IMR-90 (cell line): Measurements from ENCODE around the gene SSX2IP. TPM values are rescaled to one million over a fixed set of nuclear protein-coding genes. Genes with fewer than 3 reads are reported as not detected.
A peak's percentile ranks its signal among the peaks of the same experiment; 100 is the strongest.

Source experiments
- ATAC-seq: fragments of 200-7000 bp; cut with Tn5 transposase; 2 replicates; pipeline ENCODE4 v1.9.1; 2020; ENCODE audit warnings: low read depth, mild to moderate bottlenecking, moderate library complexity
- BruUV-seq: library from RNA; stranded (reverse); fragments of 400-500 nt; replicated peaks from 2 replicates; lab custom pipeline; 2021; lab: Mats Ljungman, UMichigan
- CTCF ChIA-PET: fragments of 300-600 bp; formaldehyde crosslinking; extraction: SDS; loops from one replicate; lab custom pipeline; 2021; ENCODE audit warnings: antibody characterized with exemption; lab: Yijun Ruan, JAX
- POLR2A ChIA-PET: fragments of 300-600 bp; sonication (Branson Sonifier 250); formaldehyde crosslinking; loops from one replicate; lab custom pipeline; 2022; ENCODE audit warnings: antibody characterized with exemption; ENCODE audit not compliant: unreplicated experiment; lab: Charles Lee
- DNase-seq: peaks from one replicate; pipeline ENCODE4 v3.0.0; 2013
- H2AFZ ChIP-seq: replicated peaks from 2 replicates; pipeline ENCODE3; 2013; ENCODE audit warnings: low read length, mild to moderate bottlenecking; ENCODE audit not compliant: poor library complexity
- H2AK5ac ChIP-seq: 2 replicates; pipeline ENCODE4 v1.6.1; 2013; ENCODE audit warnings: low read depth, low read length, inconsistent platforms
- H2AK9ac ChIP-seq: replicated peaks from 2 replicates; pipeline ENCODE3; 2013; ENCODE audit warnings: mild to moderate bottlenecking, low read depth, low read length, moderate library complexity; ENCODE audit not compliant: poor library complexity
- H2BK120ac ChIP-seq: 2 replicates; pipeline ENCODE4 v1.6.1; 2013; ENCODE audit warnings: low read depth, low read length, inconsistent platforms
- H2BK15ac ChIP-seq: 3 replicates; pipeline ENCODE4 v1.6.1; 2013; ENCODE audit warnings: low read depth, low read length, inconsistent platforms
- H2BK20ac ChIP-seq: 2 replicates; pipeline ENCODE4 v1.6.1; 2013; ENCODE audit warnings: low read depth, mild to moderate bottlenecking, inconsistent platforms, low read length, moderate library complexity
- H2BK5ac ChIP-seq: 2 replicates; pipeline ENCODE4 v1.6.1; 2013; ENCODE audit warnings: mild to moderate bottlenecking, low read depth, low read length, inconsistent platforms; ENCODE audit not compliant: poor library complexity, severe bottlenecking
- H3K14ac ChIP-seq: replicated peaks from 2 replicates; pipeline ENCODE4 v1.6.1; 2013; ENCODE audit warnings: low read depth, low read length, inconsistent platforms
- H3K18ac ChIP-seq: 2 replicates; pipeline ENCODE4 v1.6.1; 2013; ENCODE audit warnings: low read depth, low read length, control low read depth
- H3K23ac ChIP-seq: 2 replicates; pipeline ENCODE4 v1.6.1; 2013; ENCODE audit warnings: low read depth, low read length, inconsistent platforms
- H3K27ac ChIP-seq: 2 replicates; pipeline ENCODE4 v1.5.1; 2013; ENCODE audit warnings: mild to moderate bottlenecking, control low read depth, low read length; ENCODE audit not compliant: insufficient read depth
- H3K27me3 ChIP-seq: 2 replicates; pipeline ENCODE4 v1.6.1; 2013; ENCODE audit warnings: low read length; ENCODE audit not compliant: control insufficient read depth, insufficient read depth
- H3K36me3 ChIP-seq: 2 replicates; pipeline ENCODE4 v1.6.1; 2013; ENCODE audit warnings: low read length, mixed read lengths; ENCODE audit not compliant: control insufficient read depth, insufficient read depth
- H3K4ac ChIP-seq: 2 replicates; pipeline ENCODE4 v1.6.1; 2013; ENCODE audit warnings: low read depth, low read length, inconsistent platforms
- H3K4me1 ChIP-seq: 2 replicates; pipeline ENCODE4 v1.6.1; 2013; ENCODE audit warnings: low read length, mixed read lengths; ENCODE audit not compliant: control insufficient read depth, insufficient read depth
- H3K4me2 ChIP-seq: 2 replicates; pipeline ENCODE4 v1.6.1; 2013; ENCODE audit warnings: low read depth, mild to moderate bottlenecking, control low read depth, low read length, moderate library complexity
- H3K4me3 ChIP-seq: 2 replicates; pipeline ENCODE4 v1.5.1; 2013; ENCODE audit warnings: low read depth, mild to moderate bottlenecking, control low read depth, low read length, moderate library complexity; ENCODE audit not compliant: insufficient read depth
- H3K56ac ChIP-seq: 2 replicates; pipeline ENCODE4 v1.6.1; 2013; ENCODE audit warnings: low read length, inconsistent platforms; ENCODE audit not compliant: insufficient read depth; ENCODE audit errors: extremely low read depth
- H3K79me1 ChIP-seq, 2 experiments: 2 replicates each; pipeline ENCODE4 v1.6.1; 2013; ENCODE audit warnings: low read length in 2 of 2, inconsistent platforms in 1 of 2, low read depth in 1 of 2
- H3K9ac ChIP-seq: 2 replicates; pipeline ENCODE4 v1.6.1; 2013; ENCODE audit warnings: low read depth, low read length, control low read depth
- H3K9me1 ChIP-seq: 2 replicates; pipeline ENCODE4 v1.6.1; 2013; ENCODE audit warnings: low read length, inconsistent platforms; ENCODE audit not compliant: insufficient read depth
- H3K9me3 ChIP-seq: 2 replicates; pipeline ENCODE4 v1.6.1; 2013; ENCODE audit warnings: low read length; ENCODE audit not compliant: control insufficient read depth, insufficient read depth
- H4K20me1 ChIP-seq: 2 replicates; pipeline ENCODE4 v1.6.1; 2013; ENCODE audit warnings: low read length, inconsistent platforms; ENCODE audit not compliant: insufficient read depth
- H4K5ac ChIP-seq: 2 replicates; pipeline ENCODE4 v1.6.1; 2013; ENCODE audit warnings: mild to moderate bottlenecking, low read depth, low read length, control low read depth
- H4K8ac ChIP-seq, 2 experiments: 2 replicates each; pipeline ENCODE4 v1.6.1; 2013; ENCODE audit warnings: low read depth in 2 of 2, low read length in 2 of 2, control low read depth in 1 of 2, inconsistent platforms in 1 of 2
- H4K91ac ChIP-seq: 2 replicates; pipeline ENCODE4 v1.6.1; 2013; ENCODE audit warnings: low read depth, low read length, inconsistent platforms; ENCODE audit not compliant: insufficient read depth
- FOS ChIP-seq: fragments of 150-350 bp; IDR thresholded peaks from 2 replicates; pipeline ENCODE4 v1.6.1; 2016; ENCODE audit warnings: low read depth, low read length
- MAFK ChIP-seq: IDR thresholded peaks from 2 replicates; pipeline ENCODE4 v1.6.1; 2012; ENCODE audit warnings: low read depth, low read length, improper control_type of control experiment
- MXI1 ChIP-seq: IDR thresholded peaks from 2 replicates; pipeline ENCODE4 v1.6.1; 2012; ENCODE audit warnings: low read depth, mild to moderate bottlenecking, low read length, moderate library complexity, borderline replicate concordance
- POLR2A ChIP-seq: IDR thresholded peaks from 2 replicates; pipeline ENCODE4 v1.6.1; 2012; ENCODE audit warnings: mild to moderate bottlenecking, low read depth, low read length
- USF2 ChIP-seq: fragments of 150-350 bp; IDR thresholded peaks from 2 replicates; pipeline ENCODE4 v1.6.1; 2017; ENCODE audit warnings: mild to moderate bottlenecking, antibody characterized with exemption, low read length, low read depth
- WGBS, 2 experiments: methylation state at CpG; one replicate each; pipeline versions ENCODE4 v1.1.5 to v1.1.7; 2013; ENCODE audit warnings: missing lambda C conversion rate in 2 of 2; ENCODE audit not compliant: insufficient read length in 1 of 2; ENCODE audit errors: extremely low coverage in 2 of 2; 5-methylcytosine and 5-hydroxymethylcytosine counted together
- dilution Hi-C: fragments of 300-500 bp; cut with HindIII; formaldehyde crosslinking; loops from one replicate; pipeline ENCODE4 v1.14.3; 2018; ENCODE audit warnings: low sequenced_read_pairs; ENCODE audit not compliant: unreplicated experiment
- in situ Hi-C: fragments of 300-500 bp; cut with MboI; formaldehyde crosslinking; loops from 3 replicates; pipeline ENCODE4 v1.14.3; 2019; ENCODE audit warnings: low sequenced_read_pairs, inconsistent platforms, mixed read lengths
- intact Hi-C: fragments of 100-400 bp; cut with micrococcal nuclease; formaldehyde crosslinking; loops from 2 replicates; pipeline ENCODE4 v1.10.0; 2022
- polyA plus RNA-seq, 3 experiments: library from polyadenylated mRNA; depleted of rRNA; stranded (reverse); fragments of >200 nt; gene quantifications; 2 replicates each; pipeline ENCODE4 v1.2.3, GENCODE V29; 2012; ENCODE audit warnings: low replicate concordance in 1 of 3
- total RNA-seq: library from RNA; depleted of rRNA; stranded (reverse); fragments of >200 nt; gene quantifications from 2 replicates; pipeline ENCODE4 v1.2.3, GENCODE V29; 2012

SSX2IP gene
- total and polyA plus RNA-seq, 2 of the 4 experiments (the other 2 are of a cell fraction): 7.7 to 13.4 TPM

GRCh38 chr1:84721152-84721551 is 30.9 kb upstream of the SSX2IP start:
- ChIA-PET CTCF (no interaction called here), POLR2A (no interaction called here)
- peak overlapping the region; percentile 46 for H3K14ac ChIP-seq
- H2AK9ac ChIP-seq: no peak overlapping the region
- no peak overlapping the region for H2AFZ ChIP-seq
- no peak overlapping the region for H3K4me2 ChIP-seq
- 0 out of 2 replicates have a peak overlapping the region, but pooled peaks have one; percentile 16 for H4K91ac ChIP-seq
- peak overlapping the region; percentile 72; the same call in 1 of the 3 replicates for H2BK15ac ChIP-seq
- dilution Hi-C loops (no loop called here), intact Hi-C loops (no loop called here), in situ Hi-C loops (no loop called here)
- no peak overlapping the region for H3K9ac ChIP-seq
- no peak overlapping the region for H2BK5ac ChIP-seq
- H4K8ac ChIP-seq: peak overlapping the region in 1 of 2 experiments; percentile 28; a peak in 1 of 4 replicates
- peak overlapping the region; percentile 48; the same call in 1 of the 2 replicates for H2AK5ac ChIP-seq
- H3K9me1 ChIP-seq: peaks cover 4% of the 10 kb centered on the region; the same call in 1 of the 2 replicates
- peak overlapping the region; percentile 51 for H2BK20ac ChIP-seq
- H3K18ac ChIP-seq: peak overlapping the region; percentile 78
- H3K9me3 ChIP-seq: no peaks in the 10 kb centered on the region
- no peak overlapping the region for H3K4me3 ChIP-seq
- no peaks in the 10 kb centered on the region for H3K27me3 ChIP-seq
- peaks cover 16% of the 10 kb centered on the region for H3K4me1 ChIP-seq
- H3K27ac ChIP-seq: peak overlapping the region; percentile 34; the same call in 1 of the 2 replicates
- ATAC-seq (peak; percentile 83), DNase-seq (peak; percentile 81)
- H4K5ac ChIP-seq: peak overlapping the region; percentile 70; the same call in 1 of the 2 replicates
- H4K20me1 ChIP-seq: no peaks in the 10 kb centered on the region
- H3K4ac ChIP-seq: peak overlapping the region; percentile 24; the same call in 1 of the 2 replicates
- H2BK120ac ChIP-seq: peak overlapping the region; percentile 74
- no CpG with 5 or more reads among the region's 2 CpGs for whole genome bisulfite sequencing, 2 experiments
- TF ChIP-seq FOS: peak; percentile 19; the same call in 1 of the 2 replicates
- peak; percentile 90 for TF ChIP-seq MAFK
- no peak for TF ChIP-seq POLR2A
- TF ChIP-seq USF2: no peak
- TF ChIP-seq MXI1: no peak
- H3K23ac ChIP-seq: no peak overlapping the region
- no peaks in the 10 kb centered on the region for H3K79me1 ChIP-seq
- H3K56ac ChIP-seq: no peak overlapping the region
- H3K36me3 ChIP-seq: no peaks in the 10 kb centered on the region
- BruUV-seq: no TSS peak
